PC-9 (cell line): ENCODE measurements around the gene INVS. TPM values are rescaled to one million over a fixed set of nuclear protein-coding genes. Genes with fewer than 3 reads are reported as not detected.
"Not testable (repeated sequence)": the region's sequence is repeated elsewhere in the genome, so short reads cannot be mapped to it uniquely, and the experiment has no call there.

ENCODE experiments used
- BruUV-seq: library from RNA; stranded (reverse); fragments of 400-500 nt; replicated peaks from 2 replicates; lab custom pipeline; 2021; lab: Mats Ljungman, UMichigan
- CTCF ChIA-PET: fragments of 300-600 bp; sonication (Branson Sonifier 250); formaldehyde crosslinking; loops from one replicate; lab custom pipeline; 2022; ENCODE audit warnings: antibody characterized with exemption; lab: Charles Lee
- POLR2A ChIA-PET: fragments of 300-600 bp; sonication (Branson Sonifier 250); formaldehyde crosslinking; loops from one replicate; lab custom pipeline; 2022; ENCODE audit warnings: antibody characterized with exemption; ENCODE audit not compliant: unreplicated experiment; lab: Charles Lee
- DNase-seq, 2 experiments: peaks; one replicate each; pipeline versions ENCODE4 v3.0.0 to v3.0.0-alpha.2; 2015 to 2022; ENCODE audit warnings: mixed read lengths in 1 of 2
- H2AFZ ChIP-seq: fragments of 200-600 bp; sonication (generic); 2 replicates; pipeline ENCODE4 v1.8.1; 2017; ENCODE audit warnings: antibody characterized with exemption
- H3F3A ChIP-seq: fragments of 200-600 bp; sonication (generic); 2 replicates; pipeline ENCODE4 v1.8.1; 2017; ENCODE audit warnings: antibody characterized with exemption, mild to moderate bottlenecking, low read depth; ENCODE audit not compliant: insufficient read depth
- H3K27ac ChIP-seq: fragments of 200-600 bp; sonication (generic); 2 replicates; pipeline ENCODE4 v1.6.1; 2016; ENCODE audit warnings: mixed run types
- H3K27me3 ChIP-seq: fragments of 200-600 bp; sonication (generic); 2 replicates; pipeline ENCODE4 v1.6.1; 2016; ENCODE audit warnings: low read depth, mixed run types; ENCODE audit not compliant: insufficient read depth
- H3K36me3 ChIP-seq: fragments of 200-600 bp; sonication (generic); 2 replicates; pipeline ENCODE4 v1.6.1; 2016; ENCODE audit warnings: low read depth, mixed run types
- H3K4me1 ChIP-seq: fragments of 200-600 bp; sonication (generic); replicated peaks from 2 replicates; pipeline ENCODE4 v1.6.1; 2016; ENCODE audit warnings: mixed run types; ENCODE audit not compliant: insufficient read depth
- H3K4me2 ChIP-seq: fragments of 200-600 bp; sonication (generic); 2 replicates; pipeline ENCODE4 v1.6.1; 2017; ENCODE audit warnings: mixed run types
- H3K4me3 ChIP-seq: fragments of 200-600 bp; sonication (generic); 2 replicates; pipeline ENCODE4 v1.6.1; 2016; ENCODE audit warnings: mixed run types
- H3K79me2 ChIP-seq: fragments of 200-600 bp; sonication (generic); 2 replicates; pipeline ENCODE4 v1.6.1; 2017; ENCODE audit warnings: low read depth, mixed run types
- H3K9me2 ChIP-seq: fragments of 200-600 bp; sonication (generic); 2 replicates; pipeline ENCODE4 v1.8.1; 2017; ENCODE audit warnings: mild to moderate bottlenecking; ENCODE audit not compliant: insufficient read depth
- H3K9me3 ChIP-seq: fragments of 200-600 bp; sonication (generic); 2 replicates; pipeline ENCODE4 v1.8.1; 2016; ENCODE audit warnings: low read depth; ENCODE audit not compliant: insufficient read depth
- H4K20me1 ChIP-seq: fragments of 200-600 bp; sonication (generic); 2 replicates; pipeline ENCODE4 v1.8.1; 2017; ENCODE audit not compliant: insufficient read depth
- EZH2 ChIP-seq: fragments of 200-600 bp; sonication (generic); IDR thresholded peaks from 2 replicates; pipeline ENCODE4 v1.8.0; 2017; ENCODE audit warnings: antibody characterized with exemption, low read depth
- intact Hi-C: fragments of 100-400 bp; cut with micrococcal nuclease; formaldehyde crosslinking; loops from one replicate; pipeline ENCODE4 v1.10.0; 2022; ENCODE audit not compliant: unreplicated experiment
- total RNA-seq: library from RNA; stranded (reverse); gene quantifications from 2 replicates; pipeline ENCODE4 v1.2.3, GENCODE V29; 2021
- TF ChIP-seq, protein P1 (sequence below): fragments of 200-600 bp; sonication (generic); conservative IDR thresholded peaks from 2 replicates; pipeline ENCODE4 v1.6.1; 2017; ENCODE audit warnings: mixed run types, antibody characterized with exemption, mild to moderate bottlenecking, moderate library complexity

The INVS gene
- total RNA-seq, 1 experiment from 2014 or later, result 24.0 TPM

DNA sequence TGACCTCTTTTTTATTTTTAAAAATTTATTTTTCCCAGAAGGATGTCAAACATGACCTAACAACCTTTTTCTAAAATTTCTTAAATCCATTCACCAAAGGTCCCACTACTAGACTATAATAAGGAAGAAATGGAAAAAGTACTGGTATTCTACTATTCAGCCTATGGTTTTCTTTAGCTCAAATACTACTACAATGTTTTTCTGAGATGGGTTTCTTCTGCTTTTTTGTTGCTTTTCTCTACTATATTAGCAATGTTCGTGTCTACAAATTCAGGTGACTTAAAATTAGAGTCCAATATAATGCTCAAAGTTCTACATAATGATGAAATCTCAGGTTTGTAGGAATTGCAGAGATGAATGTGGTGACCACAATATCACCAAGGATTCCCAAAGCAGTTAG, 8.2 kb upstream of the INVS start:
- ChIA-PET CTCF (no interaction called here), POLR2A (no interaction called here)
- no peak overlapping the region for H3K4me3 ChIP-seq
- H2AFZ ChIP-seq, result no peak overlapping the region
- H3K4me2 ChIP-seq, result no peak overlapping the region
- H3K27me3 ChIP-seq, result no peaks in the 10 kb centered on the region
- H4K20me1 ChIP-seq, result peaks cover 74% of the 10 kb centered on the region
- TF ChIP-seq EZH2, result no peak
- TF ChIP-seq, protein P1, sequence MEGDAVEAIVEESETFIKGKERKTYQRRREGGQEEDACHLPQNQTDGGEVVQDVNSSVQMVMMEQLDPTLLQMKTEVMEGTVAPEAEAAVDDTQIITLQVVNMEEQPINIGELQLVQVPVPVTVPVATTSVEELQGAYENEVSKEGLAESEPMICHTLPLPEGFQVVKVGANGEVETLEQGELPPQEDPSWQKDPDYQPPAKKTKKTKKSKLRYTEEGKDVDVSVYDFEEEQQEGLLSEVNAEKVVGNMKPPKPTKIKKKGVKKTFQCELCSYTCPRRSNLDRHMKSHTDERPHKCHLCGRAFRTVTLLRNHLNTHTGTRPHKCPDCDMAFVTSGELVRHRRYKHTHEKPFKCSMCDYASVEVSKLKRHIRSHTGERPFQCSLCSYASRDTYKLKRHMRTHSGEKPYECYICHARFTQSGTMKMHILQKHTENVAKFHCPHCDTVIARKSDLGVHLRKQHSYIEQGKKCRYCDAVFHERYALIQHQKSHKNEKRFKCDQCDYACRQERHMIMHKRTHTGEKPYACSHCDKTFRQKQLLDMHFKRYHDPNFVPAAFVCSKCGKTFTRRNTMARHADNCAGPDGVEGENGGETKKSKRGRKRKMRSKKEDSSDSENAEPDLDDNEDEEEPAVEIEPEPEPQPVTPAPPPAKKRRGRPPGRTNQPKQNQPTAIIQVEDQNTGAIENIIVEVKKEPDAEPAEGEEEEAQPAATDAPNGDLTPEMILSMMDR, result no peak
- intact Hi-C loops, result no loop called here
- H3K9me2 ChIP-seq, result no peaks in the 10 kb centered on the region
- DNase-seq, result no peak
- no peaks in the 10 kb centered on the region for H3K9me3 ChIP-seq
- peaks cover 97% of the 10 kb centered on the region for H3K79me2 ChIP-seq
- H3K27ac ChIP-seq, result no peak overlapping the region
- H3K4me1 ChIP-seq, result no peaks in the 10 kb centered on the region
- no peaks in the 10 kb centered on the region for H3K36me3 ChIP-seq
- no TSS peak for BruUV-seq
- H3F3A ChIP-seq, result no peaks in the 10 kb centered on the region; the same call in 1 of the 2 replicates

DNA sequence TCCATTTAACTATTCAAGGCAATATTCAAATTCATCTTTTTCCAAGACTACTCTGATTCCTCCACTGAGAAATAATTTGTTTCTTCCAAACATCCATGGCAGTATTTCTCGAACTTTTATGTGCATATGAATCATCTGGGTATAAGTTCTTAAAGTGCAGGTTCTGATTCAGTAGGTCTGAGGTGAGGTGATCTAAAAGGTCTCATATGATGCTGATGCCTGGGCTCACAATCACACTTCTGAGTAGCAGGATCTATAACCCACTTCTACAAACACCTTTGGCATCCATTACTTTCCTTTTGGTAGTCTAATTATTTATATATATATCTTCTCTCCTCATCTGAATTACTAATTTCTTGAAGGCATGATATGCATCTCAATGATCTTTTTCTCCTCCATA, 7.4 kb upstream of the INVS start:
- BruUV-seq, result no TSS peak
- ChIA-PET CTCF (no interaction called here), POLR2A (no interaction called here)
- H3F3A ChIP-seq, result no peaks in the 10 kb centered on the region; the same call in 1 of the 2 replicates
- H3K4me1 ChIP-seq, result peaks cover 4% of the 10 kb centered on the region
- TF ChIP-seq, protein P1, result no peak
- no peak for TF ChIP-seq EZH2
- H3K4me3 ChIP-seq, result no peak overlapping the region
- DNase-seq, result no peak
- H3K27ac ChIP-seq, result no peak overlapping the region
- no peak overlapping the region for H3K4me2 ChIP-seq
- H3K79me2 ChIP-seq, result peaks cover 97% of the 10 kb centered on the region
- no peak overlapping the region for H2AFZ ChIP-seq
- no peaks in the 10 kb centered on the region for H3K9me3 ChIP-seq
- no peaks in the 10 kb centered on the region for H3K36me3 ChIP-seq
- H3K27me3 ChIP-seq, result no peaks in the 10 kb centered on the region
- intact Hi-C loops, result no loop called here
- H4K20me1 ChIP-seq, result peaks cover 71% of the 10 kb centered on the region
- H3K9me2 ChIP-seq, result no peaks in the 10 kb centered on the region

DNA sequence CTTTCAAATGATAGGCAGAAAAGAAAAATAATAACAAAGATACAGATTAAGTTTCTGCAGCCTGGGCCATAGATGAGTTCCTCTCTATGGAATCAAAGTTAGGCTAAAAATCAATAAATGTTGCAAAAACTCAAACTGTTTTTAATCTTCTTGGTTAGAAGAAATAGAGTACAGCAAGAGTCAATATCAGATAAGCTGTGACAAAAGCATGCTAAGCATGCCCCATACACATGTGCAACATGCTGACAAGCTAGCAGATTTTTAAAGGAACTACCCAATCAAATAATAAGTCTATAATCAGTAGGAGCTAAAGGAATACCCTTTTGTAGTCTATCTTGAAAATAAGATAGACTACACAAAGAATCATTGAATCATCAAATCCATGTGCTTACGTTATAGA, 7.0 kb upstream of the INVS start:
- intact Hi-C loops, result no loop called here
- TF ChIP-seq EZH2, result no peak
- TF ChIP-seq, protein P1, result no peak
- BruUV-seq, result no TSS peak
- POLR2A ChIA-PET, result no interaction called here
- no peak for DNase-seq
- H3K9me2 ChIP-seq, result no peaks in the 10 kb centered on the region
- no peaks in the 10 kb centered on the region; the same call in 1 of the 2 replicates for H3F3A ChIP-seq
- H2AFZ ChIP-seq, result no peak overlapping the region
- H3K79me2 ChIP-seq, result peaks cover 98% of the 10 kb centered on the region
- H3K36me3 ChIP-seq, result no peaks in the 10 kb centered on the region
- no peak overlapping the region for H3K27ac ChIP-seq
- no peak overlapping the region for H3K4me2 ChIP-seq
- no peaks in the 10 kb centered on the region for H3K9me3 ChIP-seq
- H3K4me1 ChIP-seq, result peaks cover 8% of the 10 kb centered on the region
- no peak overlapping the region for H3K4me3 ChIP-seq
- H4K20me1 ChIP-seq, result peaks cover 72% of the 10 kb centered on the region
- CTCF ChIA-PET, result no interaction called here
- H3K27me3 ChIP-seq, result no peaks in the 10 kb centered on the region

DNA sequence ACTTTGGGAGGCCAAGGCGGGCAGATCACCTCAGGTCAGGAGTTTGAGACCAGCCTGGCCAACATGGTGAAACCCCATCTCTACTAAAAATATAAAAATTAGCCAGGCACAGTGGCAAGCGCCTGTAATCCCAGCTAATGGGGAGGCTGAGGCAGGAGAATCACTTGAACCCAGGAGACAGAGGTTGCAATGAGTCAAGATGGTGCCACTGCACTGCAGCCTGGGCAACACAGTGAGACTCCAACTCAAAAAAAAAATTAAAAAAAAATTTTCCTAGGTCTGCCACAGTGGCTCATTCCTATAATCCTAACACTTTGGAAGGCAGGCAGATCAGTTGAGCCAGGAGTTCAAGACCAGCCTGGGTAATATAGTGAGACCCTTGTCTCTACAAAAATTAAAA, 4.6 kb upstream of the INVS start:
- H2AFZ ChIP-seq, H3K9me2 ChIP-seq, H3K9me3 ChIP-seq, H3K27me3 ChIP-seq, BruUV-seq, H3K4me3 ChIP-seq, POLR2A ChIA-PET, DNase-seq, H3F3A ChIP-seq, intact Hi-C loops, H3K36me3 ChIP-seq, H3K27ac ChIP-seq, H3K4me2 ChIP-seq: not testable (repeated sequence)
- peaks cover 15% of the 10 kb centered on the region for H3K4me1 ChIP-seq
- peaks cover 91% of the 10 kb centered on the region for H3K79me2 ChIP-seq
- CTCF ChIA-PET, result interaction anchor here (0.7 kb wide), 1 partner anchor 344 kb away, joined by 4 read pairs; no protein-coding TSS in a partner anchor
- H4K20me1 ChIP-seq, result peaks cover 60% of the 10 kb centered on the region
